ENCODE results near the gene WWC1. TPM values are rescaled to one million over a fixed set of nuclear protein-coding genes. Genes with fewer than 3 reads are reported as not detected.
"Not testable (repeated sequence)": the region's sequence is repeated elsewhere in the genome, so short reads cannot be mapped to it uniquely, and the experiment has no call there.

The WWC1 gene
- total RNA-seq, 1 donor: 0.10 TPM

DNA sequence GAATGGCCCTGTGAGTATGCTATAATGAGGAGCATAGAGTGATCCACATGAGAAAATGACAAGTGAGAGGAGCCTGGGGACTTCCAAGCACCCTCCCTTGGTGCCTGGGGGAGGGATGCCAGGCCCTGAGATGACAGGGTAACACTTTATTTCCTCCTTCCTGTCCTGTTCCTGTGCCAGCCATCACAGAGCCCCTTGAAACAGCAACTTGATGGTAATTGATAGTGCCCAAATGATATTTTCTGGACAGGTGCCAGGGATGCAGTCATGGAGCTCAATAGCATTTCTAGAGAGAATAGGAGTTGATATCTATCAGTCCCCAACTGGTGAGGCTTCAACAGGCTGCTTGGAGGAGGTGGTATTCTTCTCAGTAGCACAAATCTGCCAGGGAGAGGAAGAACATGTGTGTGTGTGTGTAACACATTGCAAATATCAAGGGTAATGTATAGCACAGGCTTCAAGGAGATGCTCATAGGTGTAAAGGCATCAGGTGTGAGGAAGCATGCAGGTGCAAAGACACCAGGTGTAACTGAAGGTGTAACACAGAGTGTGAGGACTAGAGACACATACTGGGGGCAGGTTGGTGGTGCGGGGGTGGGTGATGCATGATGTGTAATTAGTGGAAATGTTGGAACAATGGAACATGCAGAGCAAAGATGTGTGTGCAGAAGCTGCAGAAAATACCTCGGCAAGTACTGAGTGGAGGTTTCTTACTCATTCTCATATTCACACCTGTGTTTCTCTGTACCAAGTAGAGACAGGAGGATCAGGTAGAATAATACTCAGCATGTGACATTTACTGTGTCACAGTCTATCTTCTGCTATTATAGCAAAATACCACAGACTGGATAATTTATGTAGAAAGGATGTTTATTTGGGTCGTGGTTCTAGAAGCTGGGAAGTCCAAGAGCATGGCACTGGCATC is 18.1 kb upstream of the WWC1 start:
- H3K4me1 ChIP-seq (ENCODE audit: insufficient read depth, low read length): peaks cover 10% of the 10 kb centered on the region
- no peak overlapping the region for H3K4me3 ChIP-seq (ENCODE audit: low read length)
- no peaks in the 10 kb centered on the region for H3K9me3 ChIP-seq (ENCODE audit: low read depth, low read length)
- H3K27me3 ChIP-seq (ENCODE audit: insufficient read depth, low read length): peaks cover 3% of the 10 kb centered on the region

GRCh38 chr5:168274406-168274805 is 17.0 kb upstream of the WWC1 start:
- Histone ChIP-seq H3K4me3 (ENCODE audit: low read length) (no peak overlapping the region), H3K9me3 (ENCODE audit: low read depth, low read length) (no peaks in the 10 kb centered on the region), H3K4me1 (ENCODE audit: insufficient read depth, low read length) (peaks cover 3% of the 10 kb centered on the region), H3K27me3 (ENCODE audit: insufficient read depth, low read length) (no peaks in the 10 kb centered on the region)

- H3K27me3 ChIP-seq (ENCODE audit: insufficient read depth, low read length): no peaks in the 10 kb centered on the region
- no peak overlapping the region for H3K4me3 ChIP-seq (ENCODE audit: low read length)
- no peaks in the 10 kb centered on the region for H3K9me3 ChIP-seq (ENCODE audit: low read depth, low read length)
- no peaks in the 10 kb centered on the region for H3K4me1 ChIP-seq (ENCODE audit: insufficient read depth, low read length)
Observed at GRCh38 chr5:168275940-168276339, 15.5 kb upstream of the WWC1 start.

DNA sequence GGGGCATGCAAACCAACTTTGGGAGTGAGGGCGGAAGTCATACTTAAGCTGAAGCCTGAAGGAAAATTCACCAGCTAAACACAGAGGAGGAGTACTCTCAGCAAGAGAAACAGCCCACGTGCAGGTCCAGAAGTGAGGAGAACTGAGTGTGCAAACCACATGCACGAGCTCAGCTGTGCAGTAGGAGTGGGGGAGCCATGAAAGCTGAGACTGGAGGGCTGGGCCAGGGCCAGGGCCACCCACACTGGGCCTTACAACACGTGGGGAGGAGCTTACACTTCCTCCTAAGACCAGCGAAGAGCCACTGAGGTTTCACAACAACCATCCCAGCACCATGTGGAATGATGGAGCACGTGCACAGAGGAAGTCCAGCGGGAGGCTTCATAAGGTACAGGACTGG is 9.3 kb upstream of the WWC1 start:
- no peaks in the 10 kb centered on the region for H3K27me3 ChIP-seq (ENCODE audit: insufficient read depth, low read length)
- H3K4me1 ChIP-seq (ENCODE audit: insufficient read depth, low read length): no peaks in the 10 kb centered on the region
- no peaks in the 10 kb centered on the region for H3K9me3 ChIP-seq (ENCODE audit: low read depth, low read length)
- H3K4me3 ChIP-seq (ENCODE audit: low read length): no peak overlapping the region

DNA sequence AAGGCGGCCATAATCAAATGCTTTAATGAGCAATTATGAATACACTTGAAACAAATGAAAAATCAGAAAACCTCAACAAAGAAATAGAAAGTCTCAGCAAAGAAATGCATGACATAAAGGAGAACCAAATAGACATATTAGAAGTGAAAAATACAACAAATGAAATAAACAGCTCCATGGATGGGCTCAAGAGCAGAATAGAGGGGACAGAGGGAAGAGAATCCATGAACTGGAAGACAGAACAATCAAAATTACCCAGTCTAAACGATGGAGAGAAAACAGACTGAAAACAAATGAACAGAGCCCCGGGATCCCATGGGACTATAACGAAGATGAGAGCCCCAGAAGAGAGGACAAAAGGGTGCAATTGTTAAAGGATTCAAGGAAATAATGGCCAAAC is 6.6 kb upstream of the WWC1 start:
- H3K9me3 ChIP-seq (ENCODE audit: low read depth, low read length): no peaks in the 10 kb centered on the region

DNA sequence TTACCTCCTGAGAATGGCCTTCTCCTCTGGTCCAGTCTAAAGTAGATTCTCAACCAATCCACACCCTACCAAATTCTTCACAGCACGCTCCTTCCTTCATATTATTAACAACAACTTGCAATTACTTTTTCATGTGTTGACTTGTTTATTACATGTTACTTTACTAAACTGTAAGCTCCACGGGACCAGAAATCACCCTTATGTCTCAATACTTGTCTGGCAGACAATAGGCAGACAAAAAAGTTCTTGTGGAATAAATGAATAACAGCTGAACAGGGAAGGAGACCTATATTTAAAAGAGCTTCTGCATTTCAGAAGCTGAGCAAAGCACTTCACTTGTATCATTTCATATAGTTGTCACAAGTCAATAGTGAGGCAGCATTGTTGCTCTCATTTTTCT is 5.7 kb upstream of the WWC1 start:
- Histone ChIP-seq H3K9me3 (ENCODE audit: low read depth, low read length) (no peaks in the 10 kb centered on the region), H3K4me3 (ENCODE audit: low read length) (no peak overlapping the region), H3K27me3 (ENCODE audit: insufficient read depth, low read length) (peaks cover 10% of the 10 kb centered on the region), H3K4me1 (ENCODE audit: insufficient read depth, low read length) (no peaks in the 10 kb centered on the region)

More for the DNA sequence above, 6.6 kb upstream of the WWC1 start:
- peaks cover 2% of the 10 kb centered on the region for H3K27me3 ChIP-seq (ENCODE audit: insufficient read depth, low read length)
- no peaks in the 10 kb centered on the region for H3K4me1 ChIP-seq (ENCODE audit: insufficient read depth, low read length)
- H3K4me3 ChIP-seq (ENCODE audit: low read length): no peak overlapping the region

- Histone ChIP-seq H3K4me3 (ENCODE audit: low read length) (no peak overlapping the region), H3K27me3 (ENCODE audit: insufficient read depth, low read length) (peaks cover 17% of the 10 kb centered on the region), H3K9me3 (ENCODE audit: low read depth, low read length) (no peaks in the 10 kb centered on the region), H3K4me1 (ENCODE audit: insufficient read depth, low read length) (peaks cover 4% of the 10 kb centered on the region)
Observed at GRCh38 chr5:168286386-168286785, 5.1 kb upstream of the WWC1 start.

- H3K27me3 ChIP-seq (ENCODE audit: insufficient read depth, low read length): peaks cover 18% of the 10 kb centered on the region
- not testable (repeated sequence) for H3K4me1 ChIP-seq (ENCODE audit: insufficient read depth, low read length); H3K4me3 ChIP-seq (ENCODE audit: low read length)
Observed at GRCh38 chr5:168286863-168287262, 4.6 kb upstream of the WWC1 start.

DNA sequence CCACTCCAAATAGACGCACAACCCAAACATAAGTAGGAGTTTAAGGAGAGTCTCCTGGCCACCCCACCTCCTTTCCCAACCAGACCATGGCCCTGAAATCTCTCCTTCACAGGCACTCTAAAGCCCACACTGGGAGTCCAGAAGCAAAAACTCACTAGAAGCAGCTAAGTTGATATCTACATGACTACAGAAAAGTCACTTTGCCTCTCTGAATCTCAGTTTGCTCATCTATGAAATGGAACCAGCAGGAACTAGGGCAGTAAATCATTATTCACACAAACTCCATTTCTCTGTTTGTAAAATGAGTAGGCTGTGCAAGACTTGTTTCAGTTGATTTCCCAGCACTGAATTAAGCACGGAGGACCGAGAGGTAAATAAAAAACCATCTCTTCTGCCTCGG is 4.1 kb upstream of the WWC1 start:
- Histone ChIP-seq H3K4me3 (ENCODE audit: low read length) (no peak overlapping the region), H3K9me3 (ENCODE audit: low read depth, low read length) (no peaks in the 10 kb centered on the region), H3K4me1 (ENCODE audit: insufficient read depth, low read length) (peaks cover 5% of the 10 kb centered on the region), H3K27me3 (ENCODE audit: insufficient read depth, low read length) (peaks cover 18% of the 10 kb centered on the region)

More at GRCh38 chr5:168286863-168287262, 4.6 kb upstream of the WWC1 start:
- not testable (repeated sequence) for H3K9me3 ChIP-seq (ENCODE audit: low read depth, low read length)

GRCh38 chr5:168288349-168289245 is 2.8 kb upstream of the WWC1 start:
- no peaks in the 10 kb centered on the region for H3K9me3 ChIP-seq (ENCODE audit: low read depth, low read length)
- peaks cover 5% of the 10 kb centered on the region for H3K4me1 ChIP-seq (ENCODE audit: insufficient read depth, low read length)
- no peak overlapping the region for H3K4me3 ChIP-seq (ENCODE audit: low read length)
- H3K27me3 ChIP-seq (ENCODE audit: insufficient read depth, low read length): peaks cover 29% of the 10 kb centered on the region

- Histone ChIP-seq H3K4me3 (ENCODE audit: low read length) (no peak overlapping the region), H3K9me3 (ENCODE audit: low read depth, low read length) (no peaks in the 10 kb centered on the region), H3K4me1 (ENCODE audit: insufficient read depth, low read length) (peaks cover 5% of the 10 kb centered on the region), H3K27me3 (ENCODE audit: insufficient read depth, low read length) (peaks cover 35% of the 10 kb centered on the region)
Observed at GRCh38 chr5:168290902-168291341, 523 bp upstream of the WWC1 start.

DNA sequence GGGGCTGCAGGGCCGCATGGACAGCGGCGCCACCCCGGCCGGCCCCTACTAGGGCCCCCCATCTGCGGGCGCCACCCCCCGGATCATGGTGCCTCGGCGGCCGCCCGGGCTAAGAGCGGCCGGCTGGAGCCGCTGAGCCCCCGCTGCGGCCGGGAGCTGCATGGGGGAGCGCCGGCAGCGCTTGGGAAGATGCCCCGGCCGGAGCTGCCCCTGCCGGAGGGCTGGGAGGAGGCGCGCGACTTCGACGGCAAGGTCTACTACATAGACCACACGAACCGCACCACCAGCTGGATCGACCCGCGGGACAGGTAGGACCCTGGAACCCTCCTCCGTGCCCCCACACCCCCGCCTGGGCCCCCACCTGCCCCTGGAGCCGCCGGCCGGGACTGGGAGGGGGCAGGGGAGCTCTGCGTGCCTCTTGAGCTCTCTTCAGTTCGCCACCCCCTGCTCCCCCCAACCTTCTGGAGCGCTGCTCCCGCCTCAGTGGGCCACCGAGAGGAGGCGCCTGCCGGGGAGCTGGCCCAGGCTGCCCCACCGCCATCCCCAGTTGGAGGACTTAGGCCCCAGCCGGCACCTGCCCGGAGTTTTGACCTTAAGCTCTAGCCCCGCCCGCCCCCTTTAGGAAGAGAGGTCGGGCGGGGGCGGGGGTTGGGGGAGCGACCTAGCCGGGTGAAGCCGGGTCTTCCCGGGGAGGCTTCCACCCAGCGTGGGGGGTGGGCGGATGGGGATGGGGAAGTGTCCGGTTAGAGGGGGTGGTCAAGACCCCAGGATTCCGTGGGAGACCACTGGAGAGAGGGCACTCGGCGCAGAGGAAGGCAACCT is 730 bp downstream of the WWC1 start:
- Histone ChIP-seq H3K9me3 (ENCODE audit: low read depth, low read length) (no peaks in the 10 kb centered on the region), H3K4me3 (ENCODE audit: low read length) (no peak overlapping the region), H3K27me3 (ENCODE audit: insufficient read depth, low read length) (peaks cover 35% of the 10 kb centered on the region), H3K4me1 (ENCODE audit: insufficient read depth, low read length) (peaks cover 5% of the 10 kb centered on the region)

GRCh38 chr5:168292786-168293696 is 1.6 kb downstream of the WWC1 start:
- Histone ChIP-seq H3K4me1 (ENCODE audit: insufficient read depth, low read length) (peaks cover 5% of the 10 kb centered on the region), H3K9me3 (ENCODE audit: low read depth, low read length) (no peaks in the 10 kb centered on the region), H3K4me3 (ENCODE audit: low read length) (no peak overlapping the region), H3K27me3 (ENCODE audit: insufficient read depth, low read length) (peaks cover 35% of the 10 kb centered on the region)

Data from mononuclear cell (primary cell).